ENCODE results near the gene ZFPM1.

Gene ZFPM1

GRCh38 chr16:88530858-88531203, 77.8 kb downstream of the ZFPM1 start:
- no peak for DNase-seq (ENCODE audit: low read depth, low spot score)
- H3K9me3 ChIP-seq (ENCODE audit: low read depth, low read length): no peaks in the 10 kb centered on the region
- H3K9ac ChIP-seq (ENCODE audit: insufficient read length): no peak overlapping the region
- no peak overlapping the region for H3K4me3 ChIP-seq
- no peak for TF ChIP-seq FOXP2 (optimal IDR thresholded peaks at IDR 0.05; ENCODE audit: control extremely low read depth, extremely low read length, insufficient read depth)
- no peak for TF ChIP-seq EZH2 (IDR thresholded peaks at IDR 0.05)
- TF ChIP-seq POLR2AphosphoS5 (IDR thresholded peaks at IDR 0.05; ENCODE audit: borderline replicate concordance, low read depth, low read length): no peak
- no peak overlapping the region for H3K27ac ChIP-seq
- H3K36me3 ChIP-seq (ENCODE audit: insufficient read depth, low read length): no peaks in the 10 kb centered on the region

- no peaks in the 10 kb centered on the region for H3K9me3 ChIP-seq (ENCODE audit: low read depth, low read length)
- TF ChIP-seq EZH2 (IDR thresholded peaks at IDR 0.05) (no peak), POLR2AphosphoS5 (IDR thresholded peaks at IDR 0.05; ENCODE audit: borderline replicate concordance, low read depth, low read length) (no peak), FOXP2 (optimal IDR thresholded peaks at IDR 0.05; ENCODE audit: control extremely low read depth, extremely low read length, insufficient read depth) (no peak)
- H3K9ac ChIP-seq (ENCODE audit: insufficient read length): no peak overlapping the region
- no peaks in the 10 kb centered on the region for H3K36me3 ChIP-seq (ENCODE audit: insufficient read depth, low read length)
- no peak overlapping the region for H3K4me3 ChIP-seq
- DNase-seq (ENCODE audit: low read depth, low spot score): no peak
- H3K27ac ChIP-seq: no peak overlapping the region
These were observed 78.3 kb downstream of the ZFPM1 start for GRCh38 chr16:88531346-88531745.

DNA sequence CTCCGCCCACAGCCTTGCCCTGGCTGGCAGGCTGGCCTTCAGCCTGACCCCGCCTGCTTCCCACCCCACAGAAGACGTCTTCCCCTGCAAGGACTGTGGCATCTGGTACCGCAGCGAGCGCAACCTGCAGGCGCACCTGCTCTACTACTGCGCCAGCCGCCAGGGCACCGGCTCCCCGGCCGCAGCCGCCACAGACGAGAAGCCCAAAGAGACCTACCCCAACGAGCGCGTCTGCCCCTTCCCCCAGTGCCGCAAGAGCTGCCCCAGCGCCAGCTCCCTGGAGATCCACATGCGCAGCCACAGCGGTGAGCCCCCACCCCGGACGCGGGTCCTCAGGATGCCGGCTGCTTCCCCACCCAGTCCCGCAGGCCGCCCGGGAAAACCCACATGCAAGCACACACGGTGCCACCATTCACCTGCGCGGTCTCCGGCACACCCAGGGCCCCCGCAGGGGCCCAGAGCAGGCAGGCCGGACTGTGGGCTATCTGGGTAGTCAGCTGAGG, 78.9 kb downstream of the ZFPM1 start:
- Histone ChIP-seq H3K36me3 (ENCODE audit: insufficient read depth, low read length) (no peaks in the 10 kb centered on the region), H3K9ac (ENCODE audit: insufficient read length) (no peak overlapping the region), H3K9me3 (ENCODE audit: low read depth, low read length) (no peaks in the 10 kb centered on the region), H3K27ac (no peak overlapping the region), H3K4me3 (no peak overlapping the region)
- no peak for TF ChIP-seq FOXP2 (optimal IDR thresholded peaks at IDR 0.05; ENCODE audit: control extremely low read depth, extremely low read length, insufficient read depth)
- no peak for DNase-seq (ENCODE audit: low read depth, low spot score)

DNA sequence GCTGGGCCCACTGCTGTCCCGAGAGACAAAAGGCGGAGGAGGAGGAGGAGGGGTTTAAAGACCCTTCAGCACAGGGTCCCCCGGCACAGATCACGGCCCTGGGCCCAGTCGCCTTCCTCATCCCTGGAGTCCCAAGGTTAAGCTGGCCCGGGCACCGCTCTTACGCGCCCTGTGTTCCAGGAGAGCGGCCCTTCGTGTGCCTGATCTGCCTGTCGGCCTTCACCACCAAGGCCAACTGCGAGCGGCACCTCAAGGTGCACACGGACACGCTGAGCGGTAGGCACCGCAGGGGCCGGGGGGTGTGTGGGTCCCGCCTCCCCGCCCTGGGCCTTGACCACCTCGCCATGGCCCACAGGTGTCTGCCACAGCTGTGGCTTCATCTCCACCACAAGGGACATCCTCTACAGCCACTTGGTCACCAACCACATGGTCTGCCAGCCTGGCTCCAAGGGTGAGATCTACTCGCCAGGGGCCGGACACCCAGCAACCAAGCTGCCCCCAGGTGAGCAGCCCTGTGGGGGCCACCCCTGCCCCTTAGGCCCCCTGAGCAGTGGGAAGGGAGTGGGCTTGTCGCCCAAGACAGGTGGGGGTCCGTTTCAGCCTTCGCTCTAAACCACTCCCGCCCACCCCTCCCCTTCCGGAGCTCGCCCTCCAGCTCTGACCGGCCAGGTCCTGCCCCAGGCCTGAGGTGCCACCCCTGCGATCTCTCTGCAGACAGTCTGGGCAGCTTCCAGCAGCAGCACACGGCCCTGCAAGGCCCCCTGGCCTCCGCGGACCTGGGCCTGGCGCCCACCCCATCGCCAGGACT, 79.6 kb downstream of the ZFPM1 start:
- no peaks in the 10 kb centered on the region for H3K36me3 ChIP-seq (ENCODE audit: insufficient read depth, low read length)
- no peak overlapping the region for H3K4me3 ChIP-seq
- no peak for TF ChIP-seq POLR2AphosphoS5 (IDR thresholded peaks at IDR 0.05; ENCODE audit: borderline replicate concordance, low read depth, low read length)
- no peak for TF ChIP-seq EZH2 (IDR thresholded peaks at IDR 0.05)
- no peak for TF ChIP-seq FOXP2 (optimal IDR thresholded peaks at IDR 0.05; ENCODE audit: control extremely low read depth, extremely low read length, insufficient read depth)
- no peak overlapping the region for H3K9ac ChIP-seq (ENCODE audit: insufficient read length)
- no peak for DNase-seq (ENCODE audit: low read depth, low spot score)
- no peak overlapping the region for H3K27ac ChIP-seq
- H3K9me3 ChIP-seq (ENCODE audit: low read depth, low read length): no peaks in the 10 kb centered on the region

GRCh38 chr16:88533381-88533917, 80.4 kb downstream of the ZFPM1 start:
- H3K9me3 ChIP-seq (ENCODE audit: low read depth, low read length): no peaks in the 10 kb centered on the region
- no peak overlapping the region for H3K9ac ChIP-seq (ENCODE audit: insufficient read length)
- no peak overlapping the region for H3K27ac ChIP-seq

GRCh38 chr16:88533932-88534637, 81.0 kb downstream of the ZFPM1 start:
- DNase-seq (ENCODE audit: low read depth, low spot score): no peak
- no peaks in the 10 kb centered on the region for H3K9me3 ChIP-seq (ENCODE audit: low read depth, low read length)
- H3K9ac ChIP-seq (ENCODE audit: insufficient read length): peak overlapping the region; percentile 69
- peak overlapping the region; percentile 74 for H3K4me3 ChIP-seq
- peak; percentile 37; the same call in 1 of the 2 replicates for TF ChIP-seq POLR2AphosphoS5 (IDR thresholded peaks at IDR 0.05; ENCODE audit: borderline replicate concordance, low read depth, low read length)
- TF ChIP-seq FOXP2 (optimal IDR thresholded peaks at IDR 0.05; ENCODE audit: control extremely low read depth, extremely low read length, insufficient read depth): no peak
- TF ChIP-seq EZH2 (IDR thresholded peaks at IDR 0.05): no peak
- H3K36me3 ChIP-seq (ENCODE audit: insufficient read depth, low read length): no peaks in the 10 kb centered on the region
- no peak overlapping the region for H3K27ac ChIP-seq

More at GRCh38 chr16:88533381-88533917, 80.4 kb downstream of the ZFPM1 start:
- Histone ChIP-seq H3K4me3 (no peak overlapping the region), H3K36me3 (ENCODE audit: insufficient read depth, low read length) (no peaks in the 10 kb centered on the region)
- TF ChIP-seq POLR2AphosphoS5 (IDR thresholded peaks at IDR 0.05; ENCODE audit: borderline replicate concordance, low read depth, low read length) (no peak), EZH2 (IDR thresholded peaks at IDR 0.05) (no peak), FOXP2 (optimal IDR thresholded peaks at IDR 0.05; ENCODE audit: control extremely low read depth, extremely low read length, insufficient read depth) (no peak)
- DNase-seq (ENCODE audit: low read depth, low spot score): no peak

- Histone ChIP-seq H3K9ac (ENCODE audit: insufficient read length) (no peak overlapping the region), H3K36me3 (ENCODE audit: insufficient read depth, low read length) (no peaks in the 10 kb centered on the region), H3K4me3 (peak overlapping the region; percentile 62), H3K9me3 (ENCODE audit: low read depth, low read length) (no peaks in the 10 kb centered on the region), H3K27ac (no peak overlapping the region)
- TF ChIP-seq EZH2 (IDR thresholded peaks at IDR 0.05) (no peak), FOXP2 (optimal IDR thresholded peaks at IDR 0.05; ENCODE audit: control extremely low read depth, extremely low read length, insufficient read depth) (no peak), POLR2AphosphoS5 (IDR thresholded peaks at IDR 0.05; ENCODE audit: borderline replicate concordance, low read depth, low read length) (no peak)
- DNase-seq (ENCODE audit: low read depth, low spot score): no peak
These were observed 81.6 kb downstream of the ZFPM1 start for GRCh38 chr16:88534638-88535190.
